NCI-H345 treated with DMSO at 0.1 percent for 48 hours (cell line): ENCODE data around the gene CMPK1.
"Not testable (repeated sequence)": the region's sequence is repeated elsewhere in the genome, so short reads cannot be mapped to it uniquely, and the experiment has no call there.

Experiments used
- DNase-seq: peaks from one replicate; lab custom pipeline; 2025; ENCODE audit not compliant: unreplicated experiment; lab: John Stamatoyannopoulos, UW

CMPK1 gene

DNA sequence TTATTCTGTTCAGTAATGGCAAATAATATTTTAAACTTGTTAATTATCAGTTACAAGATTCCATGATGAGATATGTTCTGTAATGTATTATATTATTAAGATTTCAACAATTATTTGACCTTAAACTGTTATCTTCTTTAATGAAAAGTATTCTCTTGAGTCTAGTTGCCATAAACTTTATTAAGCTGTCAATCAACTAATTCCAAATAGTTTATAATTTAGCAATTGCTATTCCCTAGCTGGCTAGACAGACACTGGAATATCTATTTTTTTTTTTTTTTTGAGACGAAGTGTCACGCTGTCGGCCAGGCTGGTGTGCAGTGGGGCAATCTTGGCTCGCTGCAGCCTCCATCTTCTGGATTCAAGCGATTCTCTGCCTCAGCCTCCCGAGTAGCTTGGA is 3.8 kb downstream of the CMPK1 start:
- no peak for DNase-seq

DNA sequence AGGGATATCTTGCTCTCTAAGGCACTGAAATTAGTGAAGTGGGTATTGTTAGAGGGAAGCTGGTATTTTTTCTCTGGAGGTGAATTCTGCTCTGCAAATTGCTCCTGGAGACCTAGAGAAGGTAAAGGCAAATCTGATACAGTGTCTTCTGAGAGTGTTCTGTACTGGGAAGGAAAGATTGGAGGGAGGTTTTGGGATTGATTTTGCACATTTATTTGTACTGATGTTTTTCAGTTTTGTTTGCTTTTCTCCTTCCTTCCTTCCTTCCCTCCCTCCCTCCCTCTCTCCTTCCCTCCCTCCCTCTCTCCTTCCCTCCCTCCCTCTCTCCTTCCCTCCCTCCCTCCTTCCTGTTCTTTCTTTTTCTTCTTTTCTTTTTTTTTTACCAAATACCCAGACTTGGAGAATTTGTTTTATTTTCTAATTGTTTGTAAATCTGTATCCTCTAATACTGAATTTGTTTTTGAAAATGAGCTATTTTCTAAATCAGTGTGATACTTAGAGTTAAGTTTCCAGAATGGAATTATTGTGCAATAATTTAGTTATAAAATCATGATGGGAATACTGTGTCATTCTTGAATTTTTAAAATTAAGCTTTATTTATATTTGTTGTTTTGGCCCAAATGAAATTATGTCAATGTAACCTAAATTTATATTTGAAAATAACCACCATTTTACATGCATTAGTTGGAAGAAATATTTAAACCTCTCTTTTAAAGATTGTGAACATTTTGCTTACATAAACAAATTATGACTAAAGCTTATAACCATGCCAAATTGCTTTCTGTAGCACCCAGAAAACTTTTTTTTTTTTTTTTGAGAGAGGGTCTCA is 4.9 kb downstream of the CMPK1 start:
- DNase-seq = no peak

DNA sequence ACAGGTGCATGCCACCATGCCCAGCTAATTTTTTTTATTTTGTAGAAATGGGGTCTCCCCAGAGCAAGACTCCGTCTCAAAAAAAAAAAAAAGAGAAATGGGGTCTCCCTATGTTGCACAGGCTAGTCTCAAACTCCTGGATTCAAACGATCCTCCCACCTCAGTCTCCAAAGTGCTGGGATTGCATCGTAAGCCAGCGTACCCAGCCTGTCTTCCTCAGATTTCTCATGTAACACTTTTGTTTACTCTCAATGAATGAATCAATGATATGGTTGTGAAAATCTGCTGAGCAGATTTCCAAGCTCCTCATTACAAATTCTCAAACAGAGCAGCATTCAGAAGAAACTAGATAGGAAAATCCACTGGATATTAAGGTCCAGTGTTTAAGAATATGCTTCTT is 6.6 kb downstream of the CMPK1 start:
- no peak for DNase-seq

DNA sequence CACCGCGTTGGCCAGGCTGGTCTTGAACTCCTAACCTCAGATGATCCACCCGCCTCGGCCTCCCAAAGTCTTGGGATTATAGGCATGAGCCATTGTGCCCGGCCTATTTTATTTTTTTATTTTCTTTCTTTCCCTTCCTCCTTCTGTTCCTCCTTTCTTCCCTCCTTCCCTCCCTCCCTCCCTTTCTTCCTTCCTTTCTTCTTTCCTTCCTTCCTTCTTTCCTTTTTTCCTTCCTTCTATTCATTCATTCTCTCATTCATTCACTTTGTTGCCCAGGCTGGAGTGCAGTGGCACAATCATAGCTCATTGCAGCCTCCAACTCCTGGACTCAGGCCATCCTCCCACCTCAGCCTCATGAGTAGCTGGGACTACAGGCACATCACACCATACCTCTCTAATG is 13.4 kb downstream of the CMPK1 start:
- not testable (repeated sequence) for DNase-seq

DNA sequence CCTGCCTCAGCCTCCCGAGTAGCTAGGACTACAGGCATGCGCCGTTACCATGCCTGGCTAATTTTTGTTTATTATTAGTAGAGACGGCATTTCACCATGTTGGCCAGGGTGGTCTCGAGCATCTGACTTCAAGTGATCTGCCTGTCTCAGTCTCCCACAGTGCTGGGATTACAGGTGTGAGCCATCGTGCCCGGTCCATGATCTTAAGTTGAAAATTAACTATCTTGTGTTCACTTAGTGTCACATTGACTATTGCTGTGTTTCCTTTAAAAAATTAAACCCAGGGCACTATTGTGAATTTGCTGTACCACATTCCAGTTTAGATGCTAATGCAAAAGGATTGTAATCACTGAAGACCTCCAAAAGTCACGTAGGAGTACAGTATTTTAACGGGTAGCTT is 14.1 kb downstream of the CMPK1 start:
- no peak for DNase-seq

DNA sequence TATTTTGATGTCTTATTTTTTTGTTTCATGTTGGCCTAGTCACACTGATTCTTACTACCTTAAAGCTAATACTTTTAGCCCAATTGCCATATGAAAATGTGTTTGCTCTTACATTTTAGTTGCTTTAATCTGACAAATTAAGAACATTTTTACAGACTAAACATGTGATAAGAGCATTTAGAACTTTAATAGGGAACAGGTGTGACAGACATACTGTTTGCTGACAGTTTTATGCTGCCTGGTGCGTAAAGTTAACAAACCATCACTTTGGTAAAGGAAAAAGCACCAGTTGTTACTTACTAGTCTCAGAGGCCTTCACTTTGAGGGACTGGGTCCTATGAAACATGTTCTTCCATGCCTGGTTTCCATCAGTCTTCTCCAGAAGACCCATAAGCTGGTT is 14.7 kb downstream of the CMPK1 start:
- no peak for DNase-seq

DNA sequence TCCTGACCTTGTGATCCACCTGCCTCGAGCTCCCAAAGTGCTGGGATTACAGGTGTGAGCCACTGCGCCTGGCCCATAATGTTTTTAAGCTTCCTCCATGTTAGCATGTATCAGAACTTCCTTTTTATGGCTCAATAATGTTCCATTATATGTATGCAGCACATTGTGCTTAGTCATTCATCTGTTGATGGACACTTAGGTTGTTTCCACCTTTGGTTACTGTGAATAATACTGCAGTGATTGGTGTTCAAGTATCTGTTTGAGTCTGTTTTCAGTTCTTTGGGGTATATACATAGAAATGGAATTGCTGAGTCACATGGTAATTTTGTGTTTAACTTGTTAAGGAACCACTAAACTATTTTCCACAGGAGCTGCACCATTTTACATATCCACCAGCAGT is 17.7 kb downstream of the CMPK1 start:
- DNase-seq = no peak

DNA sequence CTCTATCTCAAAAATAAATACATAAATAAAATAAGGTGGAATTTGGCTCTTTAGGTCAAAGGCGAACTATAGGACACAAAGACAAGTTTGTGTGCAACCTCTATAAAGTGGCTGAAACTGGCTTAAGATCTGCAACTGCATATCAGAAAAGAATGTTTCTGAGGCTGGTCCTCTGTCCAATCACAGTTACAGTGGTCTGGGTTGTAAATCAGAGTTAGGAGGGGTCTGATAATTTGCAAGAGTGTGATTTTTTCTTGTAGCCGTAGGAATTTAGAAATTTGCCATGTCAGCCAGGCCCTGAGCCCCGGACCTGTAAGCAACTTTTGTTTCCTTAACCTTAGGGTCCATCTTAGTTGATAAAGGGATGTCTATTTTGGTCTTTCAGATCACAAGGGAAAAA is 27.8 kb downstream of the CMPK1 start:
- no peak for DNase-seq

DNA sequence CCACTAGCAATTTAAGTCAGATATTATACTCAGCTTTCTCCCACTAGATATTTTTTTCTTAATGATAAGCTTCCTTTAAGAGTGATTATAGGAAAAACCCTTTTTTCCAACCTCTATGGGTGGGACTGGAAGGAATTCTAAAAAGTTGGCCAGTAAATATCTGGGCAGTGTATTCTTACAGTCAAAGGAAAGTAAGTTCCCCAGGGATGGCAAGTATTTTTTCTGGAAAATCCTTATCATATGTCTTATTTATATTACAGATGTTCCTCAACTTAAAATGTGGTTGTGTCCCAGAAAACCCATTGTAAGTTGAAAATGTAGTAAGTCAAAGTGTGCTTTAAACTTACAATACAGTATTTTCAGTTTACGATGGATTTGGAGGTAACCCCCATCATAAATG is 29.2 kb downstream of the CMPK1 start:
- DNase-seq = no peak

DNA sequence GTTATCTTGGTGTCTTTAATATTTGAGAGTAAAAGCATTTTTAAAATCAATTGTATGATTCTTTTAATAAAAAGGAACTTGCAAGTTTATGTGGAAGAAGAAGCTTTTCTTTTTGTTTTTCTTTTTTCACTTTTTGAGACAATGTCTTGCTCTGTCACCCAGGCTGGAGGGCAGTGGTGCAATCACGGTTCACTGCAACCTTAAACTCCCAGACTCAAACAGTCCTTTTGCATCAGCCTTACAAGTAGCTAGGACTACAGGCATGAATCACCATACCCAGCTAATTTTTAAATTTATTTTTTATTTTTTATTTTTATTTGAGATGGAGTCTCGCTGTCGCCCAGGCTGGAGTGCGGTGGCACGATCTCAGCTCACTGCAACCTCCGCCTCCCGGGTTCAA is 34.1 kb downstream of the CMPK1 start:
- DNase-seq = no peak

DNA sequence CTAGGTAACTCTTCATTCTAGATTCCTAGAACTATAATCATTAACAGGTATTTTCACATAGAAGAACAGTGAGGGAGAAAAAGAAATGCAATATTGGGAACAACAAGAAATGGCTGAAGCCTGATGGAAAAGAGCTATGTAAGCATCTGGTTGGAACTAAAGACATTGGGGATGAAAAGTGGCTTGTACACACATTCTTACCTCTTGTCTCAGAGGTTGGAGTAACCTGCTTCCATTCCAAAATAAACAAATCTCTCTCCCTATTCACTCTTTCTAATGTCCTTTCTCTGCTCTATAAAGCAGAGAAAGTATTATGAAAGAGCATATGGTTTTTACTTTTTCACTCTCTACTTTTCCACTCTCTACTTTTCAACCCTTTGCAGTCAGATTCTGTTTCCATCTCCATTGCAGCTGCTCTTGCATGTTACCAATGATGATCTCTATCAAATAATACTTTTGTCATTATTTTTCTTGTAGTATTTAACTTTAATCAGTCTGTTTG is 37.5 kb downstream of the CMPK1 start:
- no peak for DNase-seq

DNA sequence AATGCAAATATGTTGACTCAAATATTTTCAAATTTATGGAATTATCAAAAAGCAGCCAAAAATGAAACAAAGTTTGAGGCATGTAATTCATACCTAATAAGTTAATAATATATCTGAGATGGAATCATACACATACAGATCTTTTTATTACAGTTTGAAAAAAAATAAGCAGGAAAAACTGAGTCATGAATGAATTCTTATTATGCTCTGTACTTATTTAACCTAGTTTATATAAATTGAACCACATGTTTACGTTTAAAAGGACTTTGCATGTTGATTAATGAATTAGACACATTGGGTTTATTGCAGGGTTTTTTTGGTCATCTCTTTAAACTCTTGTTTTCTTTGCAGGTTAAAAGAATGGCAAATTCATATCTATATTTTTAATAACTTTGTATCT is 40.9 kb downstream of the CMPK1 start:
- no peak for DNase-seq

DNA sequence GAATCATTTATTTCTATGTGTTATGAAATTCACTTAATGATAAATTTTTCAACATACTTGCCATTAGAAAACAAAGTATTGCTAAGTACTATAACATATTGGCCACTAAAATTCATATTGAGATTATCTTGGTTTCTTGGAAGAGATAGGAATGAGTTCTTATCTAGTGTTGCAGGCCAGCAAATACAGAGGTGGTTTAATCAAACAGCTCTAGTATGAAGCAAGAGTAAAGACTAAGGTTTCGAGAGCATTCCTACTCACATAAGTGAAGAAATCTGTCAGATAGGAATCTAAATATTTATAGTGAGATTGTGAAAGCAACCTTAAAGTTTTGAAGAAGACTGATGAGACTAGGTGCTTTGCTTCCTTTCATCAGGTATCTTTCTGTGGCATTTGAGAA is 44.6 kb downstream of the CMPK1 start:
- no peak for DNase-seq

DNA sequence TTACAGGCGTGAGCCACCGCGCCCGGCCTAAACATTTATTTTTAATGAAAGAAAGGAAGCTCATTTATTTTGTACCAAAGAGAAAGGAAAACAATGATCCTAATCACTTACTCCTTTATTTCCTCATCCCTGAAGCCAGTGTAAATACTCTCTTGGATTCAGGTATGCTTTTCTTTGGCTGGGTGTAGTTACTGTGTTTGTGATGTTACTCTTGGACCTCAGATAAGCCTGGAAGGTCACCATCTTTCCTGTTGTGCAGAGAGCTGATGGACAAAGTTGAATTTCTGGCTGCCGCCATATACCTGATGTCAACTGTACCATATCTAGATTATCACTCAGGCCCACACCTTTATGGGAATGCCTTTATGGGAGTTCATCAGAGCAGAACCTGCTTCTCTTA is 47.1 kb downstream of the CMPK1 start:
- DNase-seq = no peak

DNA sequence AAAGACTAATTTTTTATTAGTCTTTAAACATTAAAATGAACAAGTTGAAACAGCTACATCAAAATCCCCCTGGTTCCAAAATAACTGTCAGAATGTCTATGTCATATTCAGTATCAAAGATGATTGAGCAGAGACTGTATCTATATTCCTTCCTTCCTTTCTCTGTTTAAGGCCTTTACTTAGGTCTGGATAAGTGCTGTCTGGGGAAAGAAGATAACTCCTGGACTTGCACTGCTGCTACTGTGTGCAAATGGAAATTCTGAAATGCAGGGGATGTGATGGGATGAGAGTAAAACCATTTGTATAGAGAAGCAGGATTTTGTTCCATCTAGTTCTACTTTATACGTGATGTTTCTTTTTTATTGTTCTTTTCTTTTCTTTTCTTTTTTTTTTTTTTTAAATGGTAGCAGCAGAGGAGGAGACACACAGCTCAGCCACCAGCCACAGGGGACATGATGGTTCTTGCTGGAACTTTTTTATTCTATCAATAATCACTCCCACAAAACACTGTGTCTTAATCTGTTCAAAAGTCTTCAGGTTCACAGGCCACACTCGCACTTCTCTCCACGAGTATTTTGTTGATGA is 48.9 kb downstream of the CMPK1 start:
- DNase-seq = no peak

DNA sequence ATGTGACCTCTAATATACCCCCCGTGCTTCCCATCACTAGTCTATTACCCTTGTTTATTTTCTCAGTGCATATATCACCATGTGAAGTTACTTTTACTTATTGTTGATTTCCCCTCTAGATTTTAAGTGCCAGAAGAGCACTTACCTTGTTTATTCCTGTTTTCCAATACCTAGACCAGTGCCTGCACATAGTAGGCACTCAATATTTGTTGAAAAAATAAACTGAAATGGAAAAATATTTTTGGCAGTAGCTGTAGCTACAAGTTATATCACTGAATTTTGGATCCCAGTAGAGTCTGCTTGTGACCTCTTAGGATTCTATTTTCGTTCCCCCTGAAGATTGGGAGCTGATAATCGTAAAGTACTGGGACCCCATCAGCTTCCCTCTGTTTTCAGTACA is 50.5 kb downstream of the CMPK1 start:
- no peak for DNase-seq

DNA sequence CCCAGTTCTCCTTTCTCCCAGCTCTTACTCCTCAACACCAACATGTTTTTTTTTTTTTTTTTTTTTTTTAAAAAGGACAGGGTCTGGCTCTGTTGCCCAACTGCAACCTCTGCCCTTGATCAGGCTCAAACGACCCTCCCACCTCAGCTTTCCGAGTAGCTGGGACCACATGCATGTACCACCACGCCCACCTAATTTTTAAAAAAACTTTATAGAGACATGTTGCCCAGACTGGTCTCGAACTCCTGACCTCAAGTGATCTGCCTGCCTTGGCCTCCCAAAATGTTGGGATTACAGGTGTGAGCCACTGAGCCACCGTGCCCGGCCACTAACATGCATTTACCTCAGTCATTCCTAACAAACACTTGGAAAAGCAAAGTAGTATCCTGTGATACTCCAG is 51.4 kb downstream of the CMPK1 start:
- no peak for DNase-seq

DNA sequence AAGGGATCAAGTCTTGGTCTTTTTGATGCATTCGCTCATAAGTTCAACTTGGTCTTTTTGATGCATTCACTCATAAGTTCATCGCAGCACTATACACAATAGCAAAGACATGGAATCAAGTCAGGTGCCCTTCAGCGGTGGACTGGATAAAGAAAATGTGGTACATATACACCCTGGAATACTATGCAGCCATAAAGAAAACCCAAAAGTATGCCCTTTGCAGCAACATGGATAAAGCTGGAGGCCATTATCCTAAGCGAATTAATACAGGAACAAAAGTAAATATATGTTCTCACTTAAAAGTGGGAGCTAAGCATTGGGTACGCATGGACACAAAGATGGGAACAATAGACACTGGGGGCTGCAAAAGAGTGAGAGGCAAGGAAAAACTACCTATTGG is 52.7 kb downstream of the CMPK1 start:
- DNase-seq = no peak

DNA sequence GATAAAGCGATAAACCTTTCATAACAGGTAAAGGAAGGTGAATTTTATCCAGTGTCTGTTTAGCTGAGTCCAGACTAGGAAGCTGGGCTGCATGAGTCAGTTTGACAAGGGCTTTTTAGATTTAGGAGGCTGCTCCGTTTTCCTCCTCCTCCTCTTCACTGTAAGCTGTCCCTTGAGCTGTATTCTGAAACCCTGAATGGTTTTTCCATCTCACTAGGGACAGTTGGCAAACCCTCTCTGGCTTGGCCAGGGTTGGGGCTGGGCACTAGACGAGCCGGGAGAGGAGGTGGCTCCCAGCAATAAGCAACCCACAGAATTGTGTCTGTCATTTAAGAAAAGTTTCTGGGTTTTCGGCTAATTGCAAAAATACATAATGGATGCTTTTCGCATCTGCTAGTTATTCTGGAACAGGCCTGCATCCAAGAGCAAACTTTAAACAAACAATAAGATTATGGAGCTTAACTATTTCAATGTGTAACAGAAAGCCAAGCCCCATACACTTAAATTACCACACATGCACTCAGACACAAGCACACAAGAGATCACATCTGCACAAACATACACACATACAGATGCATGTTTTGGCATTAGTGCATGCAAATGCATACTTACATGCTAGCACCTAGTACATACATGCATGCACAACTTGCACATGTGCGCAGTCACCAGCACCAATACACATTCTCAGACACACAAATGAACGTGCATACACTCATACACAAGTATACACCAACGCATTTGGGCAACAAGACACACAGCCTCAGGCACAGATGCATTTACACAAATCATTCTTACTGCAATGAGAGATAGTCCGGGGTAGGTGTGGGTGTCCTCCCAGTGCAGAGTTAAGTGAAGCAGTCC is 54.7 kb downstream of the CMPK1 start:
- no peak for DNase-seq

DNA sequence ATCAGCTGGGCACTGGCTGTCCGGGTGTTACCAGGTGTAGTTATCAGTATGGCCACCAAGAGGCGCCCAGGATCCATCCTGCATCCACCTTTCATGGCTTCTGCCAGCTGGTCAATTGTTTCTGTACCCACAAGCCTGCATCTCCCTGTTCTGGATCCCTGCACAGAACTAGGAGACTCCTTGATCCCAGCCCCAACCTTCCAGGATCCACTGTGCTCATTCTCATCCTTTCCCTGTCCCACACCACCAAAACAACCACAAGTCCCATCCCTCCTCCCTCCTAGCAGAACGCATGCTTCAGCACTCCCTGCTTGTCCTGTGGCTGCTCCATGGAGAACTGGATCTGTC is 55.3 kb downstream of the CMPK1 start:
- peak; percentile 39 for DNase-seq

DNA sequence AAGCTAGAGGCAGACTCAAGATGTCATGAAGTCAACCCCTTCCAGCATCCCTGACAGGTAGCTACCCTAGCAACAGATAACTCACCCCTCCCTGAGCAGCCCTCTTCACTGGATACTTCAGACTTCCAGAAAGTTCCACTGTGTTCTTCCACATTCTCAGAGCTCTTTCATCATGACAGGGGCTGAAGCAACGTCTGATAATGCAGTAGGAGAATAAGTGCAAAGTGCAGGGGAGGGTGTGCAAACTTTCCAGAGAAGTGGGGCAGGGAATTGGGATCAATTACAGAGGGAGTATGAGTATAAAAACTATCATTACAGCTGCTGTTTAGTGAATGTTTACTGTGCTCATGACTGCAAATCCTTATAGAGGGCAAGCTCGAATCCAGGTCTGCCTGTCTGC is 56.1 kb downstream of the CMPK1 start:
- DNase-seq = no peak

DNA sequence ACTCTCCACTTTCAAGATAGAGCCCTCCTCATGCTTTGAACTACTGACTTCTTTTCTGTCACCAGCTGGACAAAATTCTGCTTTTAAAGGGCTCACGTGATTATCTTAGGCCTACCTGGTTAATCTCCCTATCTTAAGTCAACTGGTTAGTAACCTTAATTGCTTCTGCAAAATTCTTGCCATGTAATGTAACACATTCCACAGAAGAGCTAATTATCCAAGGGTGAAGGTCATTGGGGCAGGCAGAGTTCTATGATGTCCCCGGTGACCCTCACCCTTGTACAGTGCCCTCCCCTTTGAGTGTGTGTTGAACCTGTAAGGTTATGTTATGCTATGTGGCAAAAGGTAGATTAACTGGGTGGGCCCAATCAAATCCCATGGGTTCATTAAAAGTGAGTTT is 57.3 kb downstream of the CMPK1 start:
- DNase-seq = no peak
